ENCODE measurements around the gene NLGN4Y. TPM values are rescaled to one million over a fixed set of nuclear protein-coding genes. Genes with fewer than 3 reads are reported as not detected.

Gene NLGN4Y
- total RNA-seq, 1 experiment from 2014 or later: 48.4 TPM

DNA sequence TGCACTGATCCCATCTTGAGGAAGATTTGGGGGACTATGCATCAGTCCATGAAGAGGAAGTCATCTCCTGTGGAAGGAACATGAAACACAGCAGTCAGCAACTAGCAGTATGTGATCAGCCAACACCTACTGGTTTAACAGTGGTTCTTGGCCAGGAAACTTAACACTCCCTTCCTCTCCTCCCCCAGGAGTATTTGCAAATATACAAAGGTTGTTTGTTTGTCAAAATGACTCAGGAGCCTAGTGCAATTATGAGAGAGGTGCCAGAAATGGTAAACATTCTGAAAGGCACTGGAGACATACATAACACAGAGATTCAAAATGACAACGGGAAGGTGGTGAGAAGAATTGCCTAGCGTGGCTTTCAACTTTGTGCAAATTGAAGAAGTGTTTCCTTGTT lies 26.3 kb upstream of the NLGN4Y start:
- no peak overlapping the region for H3K4me3 Mint-ChIP-seq
- POLR2A ChIA-PET: no interaction called here
- TF ChIP-seq E2F5 (CRISPR knock-in tag; IDR thresholded peaks at IDR 0.05): no peak
- TF ChIP-seq IRF2 (CRISPR knock-in tag; IDR thresholded peaks at IDR 0.05; ENCODE audit: borderline replicate concordance, low read depth): no peak
- TF ChIP-seq SP1 (CRISPR knock-in tag; conservative IDR thresholded peaks at IDR 0.05): no peak
- no peak for TF ChIP-seq NR3C1 (CRISPR knock-in tag; conservative IDR thresholded peaks at IDR 0.05; ENCODE audit: low read depth)
- TF ChIP-seq, protein P1, sequence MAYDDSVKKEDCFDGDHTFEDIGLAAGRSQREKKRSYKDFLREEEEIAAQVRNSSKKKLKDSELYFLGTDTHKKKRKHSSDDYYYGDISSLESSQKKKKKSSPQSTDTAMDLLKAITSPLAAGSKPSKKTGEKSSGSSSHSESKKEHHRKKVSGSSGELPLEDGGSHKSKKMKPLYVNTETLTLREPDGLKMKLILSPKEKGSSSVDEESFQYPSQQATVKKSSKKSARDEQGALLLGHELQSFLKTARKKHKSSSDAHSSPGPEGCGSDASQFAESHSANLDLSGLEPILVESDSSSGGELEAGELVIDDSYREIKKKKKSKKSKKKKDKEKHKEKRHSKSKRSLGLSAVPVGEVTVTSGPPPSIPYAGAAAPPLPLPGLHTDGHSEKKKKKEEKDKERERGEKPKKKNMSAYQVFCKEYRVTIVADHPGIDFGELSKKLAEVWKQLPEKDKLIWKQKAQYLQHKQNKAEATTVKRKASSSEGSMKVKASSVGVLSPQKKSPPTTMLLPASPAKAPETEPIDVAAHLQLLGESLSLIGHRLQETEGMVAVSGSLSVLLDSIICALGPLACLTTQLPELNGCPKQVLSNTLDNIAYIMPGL (CRISPR knock-in tag; IDR thresholded peaks at IDR 0.05): no peak
- no peak for TF ChIP-seq SMAD4 (CRISPR knock-in tag; IDR thresholded peaks at IDR 0.05)
- ATAC-seq: no peak
- peaks cover 2% of the 10 kb centered on the region; the same call in 1 of the 2 replicates for H3K36me3 Mint-ChIP-seq
- H3K4me1 Mint-ChIP-seq: peaks cover 8% of the 10 kb centered on the region
- no peak overlapping the region for H3K27ac Mint-ChIP-seq
- CTCF ChIA-PET: no interaction called here
- H3K27me3 Mint-ChIP-seq (ENCODE audit: low read depth): no peaks in the 10 kb centered on the region; the same call in 1 of the 2 replicates
- H3K9me3 Mint-ChIP-seq: peaks cover 13% of the 10 kb centered on the region
- no peak for DNase-seq (ENCODE audit: low spot score)

DNA sequence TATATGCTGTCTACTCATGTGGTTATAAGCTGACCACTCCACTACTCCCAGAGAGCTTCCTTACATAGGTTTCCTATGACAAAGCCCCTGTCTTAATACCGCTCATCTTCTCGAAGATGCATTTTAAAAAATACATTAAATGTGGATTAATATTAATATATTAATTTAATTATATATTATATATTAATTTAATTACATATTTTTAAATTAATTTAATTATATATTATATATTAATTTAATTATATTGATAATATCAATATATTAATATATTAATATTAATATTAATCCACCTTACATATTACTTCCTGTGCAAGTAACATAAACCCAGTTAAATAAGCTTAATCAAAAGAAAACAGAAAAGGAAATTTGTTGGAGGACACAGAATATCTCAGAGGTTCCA lies 19.7 kb upstream of the NLGN4Y start:
- TF ChIP-seq ELF4 (CRISPR knock-in tag; IDR thresholded peaks at IDR 0.05; ENCODE audit: low read depth) (no peak), HMGA2 (CRISPR knock-in tag; IDR thresholded peaks at IDR 0.05) (peak; percentile 95)
- CTCF ChIA-PET: no interaction called here
- Mint-ChIP-seq H3K27me3 (ENCODE audit: low read depth) (no peaks in the 10 kb centered on the region), H3K9me3 (peaks cover 4% of the 10 kb centered on the region; the same call in 1 of the 2 replicates), H3K36me3 (no peaks in the 10 kb centered on the region), H3K4me3 (no peak overlapping the region), H3K27ac (no peak overlapping the region), H3K4me1 (peaks cover 16% of the 10 kb centered on the region)
- no peak for DNase-seq (ENCODE audit: low spot score)
- POLR2A ChIA-PET: no interaction called here
- no peak for ATAC-seq

GRCh38 chrY:14522379-14522950 lies 1.9 kb upstream of the NLGN4Y start:
- peaks cover 3% of the 10 kb centered on the region; the same call in 1 of the 2 replicates for H3K9me3 Mint-ChIP-seq
- H3K36me3 Mint-ChIP-seq: no peaks in the 10 kb centered on the region
- ATAC-seq (peak; percentile 66), DNase-seq (ENCODE audit: low spot score) (peak; percentile 10)
- TF ChIP-seq MYBL2 (CRISPR knock-in tag; IDR thresholded peaks at IDR 0.05): no peak
- no peak for TF ChIP-seq KAT7 (CRISPR knock-in tag; IDR thresholded peaks at IDR 0.05; ENCODE audit: borderline replicate concordance)
- no peak for TF ChIP-seq ZMAT4 (CRISPR knock-in tag; IDR thresholded peaks at IDR 0.05)
- TF ChIP-seq, protein P1 (CRISPR knock-in tag; IDR thresholded peaks at IDR 0.05): no peak
- TF ChIP-seq, protein P2, sequence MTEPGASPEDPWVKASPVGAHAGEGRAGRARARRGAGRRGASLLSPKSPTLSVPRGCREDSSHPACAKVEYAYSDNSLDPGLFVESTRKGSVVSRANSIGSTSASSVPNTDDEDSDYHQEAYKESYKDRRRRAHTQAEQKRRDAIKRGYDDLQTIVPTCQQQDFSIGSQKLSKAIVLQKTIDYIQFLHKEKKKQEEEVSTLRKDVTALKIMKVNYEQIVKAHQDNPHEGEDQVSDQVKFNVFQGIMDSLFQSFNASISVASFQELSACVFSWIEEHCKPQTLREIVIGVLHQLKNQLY (CRISPR knock-in tag; IDR thresholded peaks at IDR 0.05): no peak
- no peak for TF ChIP-seq ZNF671 (CRISPR knock-in tag; IDR thresholded peaks at IDR 0.05)
- no peak for TF ChIP-seq CDX4 (CRISPR knock-in tag; IDR thresholded peaks at IDR 0.05; ENCODE audit: borderline replicate concordance)
- no peak for TF ChIP-seq ZNF281 (CRISPR knock-in tag; IDR thresholded peaks at IDR 0.05)
- TF ChIP-seq FOXK1 (CRISPR knock-in tag; IDR thresholded peaks at IDR 0.05): no peak
- TF ChIP-seq RELA (CRISPR knock-in tag; IDR thresholded peaks at IDR 0.05; ENCODE audit: borderline replicate concordance): no peak
- TF ChIP-seq, protein P3, sequence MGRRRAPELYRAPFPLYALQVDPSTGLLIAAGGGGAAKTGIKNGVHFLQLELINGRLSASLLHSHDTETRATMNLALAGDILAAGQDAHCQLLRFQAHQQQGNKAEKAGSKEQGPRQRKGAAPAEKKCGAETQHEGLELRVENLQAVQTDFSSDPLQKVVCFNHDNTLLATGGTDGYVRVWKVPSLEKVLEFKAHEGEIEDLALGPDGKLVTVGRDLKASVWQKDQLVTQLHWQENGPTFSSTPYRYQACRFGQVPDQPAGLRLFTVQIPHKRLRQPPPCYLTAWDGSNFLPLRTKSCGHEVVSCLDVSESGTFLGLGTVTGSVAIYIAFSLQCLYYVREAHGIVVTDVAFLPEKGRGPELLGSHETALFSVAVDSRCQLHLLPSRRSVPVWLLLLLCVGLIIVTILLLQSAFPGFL (CRISPR knock-in tag; IDR thresholded peaks at IDR 0.05; ENCODE audit: borderline replicate concordance): no peak
- no peak for TF ChIP-seq ZBTB21 (CRISPR knock-in tag; IDR thresholded peaks at IDR 0.05; ENCODE audit: borderline replicate concordance)
- no peak for TF ChIP-seq JAZF1 (CRISPR knock-in tag; IDR thresholded peaks at IDR 0.05)
- no peak for TF ChIP-seq PRRX2 (CRISPR knock-in tag; IDR thresholded peaks at IDR 0.05)
- TF ChIP-seq EMX1 (CRISPR knock-in tag; IDR thresholded peaks at IDR 0.05): no peak
- H3K4me1 Mint-ChIP-seq: peaks cover 35% of the 10 kb centered on the region
- CTCF ChIA-PET: no interaction called here
- peak overlapping the region; percentile 92 for H3K4me3 Mint-ChIP-seq
- no peaks in the 10 kb centered on the region; the same call in 1 of the 2 replicates for H3K27me3 Mint-ChIP-seq (ENCODE audit: low read depth)
- POLR2A ChIA-PET: interaction anchor here (0.6 kb wide), 1 partner anchor 769 kb away, joined by 8 read pairs; no protein-coding TSS in a partner anchor
- peak overlapping the region; percentile 90 for H3K27ac Mint-ChIP-seq
